GM23338 (cell line): ENCODE data around the gene BTN3A1. TPM values are rescaled to one million over a fixed set of nuclear protein-coding genes. Genes with fewer than 3 reads are reported as not detected.

Experiments
- ATAC-seq: fragments of 200-7000 bp; cut with Tn5 transposase; 3 replicates; pipeline ENCODE4 v1.9.1; 2020
- DNase-seq: peaks from one replicate; pipeline ENCODE4 v3.0.0-alpha.2; 2015; ENCODE audit warnings: low spot score
- H2AFZ ChIP-seq: fragments of 200-600 bp; sonication (generic); 2 replicates; pipeline ENCODE4 v1.8.0; 2016; ENCODE audit warnings: antibody characterized with exemption, mild to moderate bottlenecking, moderate library complexity
- H3F3A ChIP-seq: fragments of 200-600 bp; sonication (generic); replicated peaks from 2 replicates; pipeline ENCODE4 v1.8.0; 2017; ENCODE audit warnings: antibody characterized with exemption, mixed run types, low read depth
- H3K27ac ChIP-seq: fragments of 200-600 bp; sonication (generic); 2 replicates; pipeline ENCODE4 v1.6.1; 2016; ENCODE audit warnings: low read depth
- H3K27me3 ChIP-seq: fragments of 200-600 bp; sonication (generic); 2 replicates; pipeline ENCODE4 v1.8.0; 2016; ENCODE audit warnings: mild to moderate bottlenecking, mixed run types, moderate library complexity; ENCODE audit not compliant: insufficient read depth
- H3K36me3 ChIP-seq: fragments of 200-600 bp; sonication (generic); 2 replicates; pipeline ENCODE4 v1.8.0; 2016; ENCODE audit warnings: mild to moderate bottlenecking; ENCODE audit not compliant: insufficient read depth
- H3K4me1 ChIP-seq: fragments of 200-600 bp; sonication (generic); 2 replicates; pipeline ENCODE4 v1.8.0; 2016; ENCODE audit warnings: mild to moderate bottlenecking, moderate library complexity; ENCODE audit not compliant: insufficient read depth
- H3K4me2 ChIP-seq: fragments of 200-600 bp; sonication (generic); 2 replicates; pipeline ENCODE4 v1.7.1; 2017; ENCODE audit warnings: mixed run types
- H3K4me3 ChIP-seq: fragments of 200-600 bp; sonication (generic); 2 replicates; pipeline ENCODE4 v1.6.1; 2016; ENCODE audit warnings: mixed run types
- H3K79me2 ChIP-seq: fragments of 200-600 bp; sonication (generic); replicated peaks from 2 replicates; pipeline ENCODE4 v1.8.0; 2017; ENCODE audit warnings: mild to moderate bottlenecking; ENCODE audit not compliant: insufficient read depth
- H3K9me2 ChIP-seq: fragments of 200-600 bp; sonication (generic); 2 replicates; pipeline ENCODE4 v1.8.0; 2017; ENCODE audit not compliant: insufficient read depth
- H4K20me1 ChIP-seq: fragments of 200-600 bp; sonication (generic); replicated peaks from 2 replicates; pipeline ENCODE4 v1.8.0; 2017; ENCODE audit warnings: mild to moderate bottlenecking; ENCODE audit not compliant: insufficient read depth
- H3K27ac Mint-ChIP-seq: 2 replicates; pipeline ENCODE4 v1.8.0; 2020; ENCODE audit warnings: inconsistent platforms, mild to moderate bottlenecking, moderate library complexity, mixed read lengths
- H3K27me3 Mint-ChIP-seq: 3 replicates; pipeline ENCODE4 v1.8.0; 2022; ENCODE audit warnings: low read depth, mild to moderate bottlenecking, moderate library complexity, mixed read lengths, inconsistent platforms; ENCODE audit not compliant: insufficient read depth, poor library complexity
- H3K36me3 Mint-ChIP-seq: 3 replicates; pipeline ENCODE4 v1.8.0; 2021; ENCODE audit warnings: low read depth, mild to moderate bottlenecking, inconsistent platforms, moderate library complexity, mixed read lengths
- H3K4me1 Mint-ChIP-seq: 3 replicates; pipeline ENCODE4 v1.8.0; 2020; ENCODE audit warnings: mild to moderate bottlenecking, inconsistent platforms, mixed read lengths
- H3K4me3 Mint-ChIP-seq: 3 replicates; pipeline ENCODE4 v1.8.0; 2021; ENCODE audit warnings: moderate library complexity, mild to moderate bottlenecking, inconsistent platforms, mixed read lengths
- H3K9me3 Mint-ChIP-seq: 3 replicates; pipeline ENCODE4 v1.8.0; 2020; ENCODE audit warnings: moderate library complexity, mild to moderate bottlenecking, inconsistent platforms, mixed read lengths
- CREB1 ChIP-seq: fragments of 250-450 bp; sonication (Bioruptor Pico); IDR thresholded peaks from 2 replicates; pipeline ENCODE4 v1.5.0; 2020; ENCODE audit warnings: low read depth, mild to moderate bottlenecking, moderate library complexity
- CTCF ChIP-seq, 2 experiments: fragments of 200-600 bp in 1 of 2; sonication (generic) in 1 of 2; conservative IDR thresholded peaks; 2 replicates each; pipeline versions ENCODE4 v1.5.1 to v1.6.1; 2016 to 2017; ENCODE audit warnings: antibody characterized with exemption in 2 of 2, low read depth in 2 of 2, mild to moderate bottlenecking in 2 of 2, moderate library complexity in 1 of 2
- ETS1 ChIP-seq: IDR thresholded peaks from 2 replicates; pipeline ENCODE4 v1.6.1; 2016; ENCODE audit warnings: antibody characterized with exemption
- EZH2 ChIP-seq: fragments of 200-600 bp; sonication (generic); IDR thresholded peaks from one replicate; pipeline ENCODE4 v1.8.0; 2017; ENCODE audit warnings: antibody characterized with exemption, mild to moderate bottlenecking, low read depth; ENCODE audit not compliant: unreplicated experiment
- EZH2phosphoT487 ChIP-seq: fragments of 200-600 bp; sonication (generic); IDR thresholded peaks from one replicate; pipeline ENCODE4 v1.8.1; 2018; ENCODE audit warnings: antibody characterized with exemption; ENCODE audit not compliant: unreplicated experiment
- JUNB ChIP-seq: IDR thresholded peaks from one replicate; pipeline ENCODE4 v1.6.1; 2016; ENCODE audit warnings: antibody characterized with exemption; ENCODE audit not compliant: unreplicated experiment
- NANOG ChIP-seq: IDR thresholded peaks from 2 replicates; pipeline ENCODE4 v1.6.1; 2016; ENCODE audit warnings: antibody characterized with exemption, borderline replicate concordance
- POLR2AphosphoS5 ChIP-seq: IDR thresholded peaks from 2 replicates; pipeline ENCODE4 v1.6.1; 2016; ENCODE audit warnings: antibody characterized with exemption, low read depth
- REST ChIP-seq: IDR thresholded peaks from one replicate; pipeline ENCODE4 v1.6.1; 2018; ENCODE audit warnings: antibody characterized with exemption; ENCODE audit not compliant: unreplicated experiment
- STAT1 ChIP-seq: IDR thresholded peaks from one replicate; pipeline ENCODE4 v1.6.1; 2016; ENCODE audit warnings: antibody characterized with exemption; ENCODE audit not compliant: unreplicated experiment
- ZNF114 ChIP-seq: fragments of 250-450 bp; sonication (Bioruptor Pico); IDR thresholded peaks from 2 replicates; pipeline ENCODE4 v1.5.0; 2020; ENCODE audit warnings: mild to moderate bottlenecking, moderate library complexity
- ZNF331 ChIP-seq: fragments of 250-450 bp; sonication (Bioruptor Pico); IDR thresholded peaks from 2 replicates; pipeline ENCODE4 v1.5.0; 2020; ENCODE audit warnings: low read depth, mild to moderate bottlenecking, moderate library complexity
- polyA plus RNA-seq: library from polyadenylated mRNA; unstranded; fragments of >200 nt; fragmentation: Nextera tagmentation; extraction: Ambion mirVana; gene quantifications from 2 replicates; pipeline ENCODE4 v1.2.1, GENCODE V29; 2016
- total RNA-seq: library from RNA; depleted of rRNA; stranded (reverse); fragments of >200 nt; shearing (Covaris generic); gene quantifications from 2 replicates; pipeline ENCODE4 v1.2.3, GENCODE V29; 2014
- TF ChIP-seq, protein P1 (sequence below): fragments of 250-450 bp; sonication (Bioruptor Pico); IDR thresholded peaks from 2 replicates; pipeline ENCODE4 v1.5.0; 2020; ENCODE audit warnings: mild to moderate bottlenecking, moderate library complexity

Gene BTN3A1
- total and polyA plus RNA-seq, 2 experiments from 2014 or later: 2.4 to 4.0 TPM

DNA sequence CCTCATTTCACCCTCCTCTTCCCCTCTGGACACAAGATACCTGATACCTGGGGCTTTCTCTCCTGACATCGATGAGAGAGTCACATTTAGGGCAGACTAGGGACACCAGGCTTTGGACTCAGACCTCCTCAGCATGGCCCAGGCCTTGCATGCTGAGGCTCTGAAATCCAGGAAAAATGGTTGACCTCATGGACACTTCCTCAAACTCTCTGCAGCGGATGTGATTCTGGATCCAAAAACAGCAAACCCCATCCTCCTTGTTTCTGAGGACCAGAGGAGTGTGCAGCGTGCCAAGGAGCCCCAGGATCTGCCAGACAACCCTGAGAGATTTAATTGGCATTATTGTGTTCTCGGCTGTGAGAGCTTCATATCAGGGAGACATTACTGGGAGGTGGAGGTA, 10.9 kb downstream of the BTN3A1 start:
- Mint-ChIP-seq H3K27me3 (no peaks in the 10 kb centered on the region), H3K9me3 (peaks cover 12% of the 10 kb centered on the region), H3K27ac (no peak overlapping the region), H3K4me1 (peaks cover 10% of the 10 kb centered on the region), H3K4me3 (no peak overlapping the region), H3K36me3 (peaks cover 7% of the 10 kb centered on the region; the same call in 2 of the 3 replicates)
- TF ChIP-seq CTCF (conservative IDR thresholded peaks at IDR 0.05; ENCODE audit: low read depth in 2 of 2) (no peak), STAT1 (no peak), ETS1 (no peak), ZNF331 (CRISPR knock-in tag) (no peak), EZH2 (no peak), NANOG (no peak), REST (no peak), JUNB (no peak), CREB1 (CRISPR knock-in tag) (no peak), POLR2AphosphoS5 (no peak), ZNF114 (CRISPR knock-in tag) (no peak), EZH2phosphoT487 (no peak)
- TF ChIP-seq, protein P1, sequence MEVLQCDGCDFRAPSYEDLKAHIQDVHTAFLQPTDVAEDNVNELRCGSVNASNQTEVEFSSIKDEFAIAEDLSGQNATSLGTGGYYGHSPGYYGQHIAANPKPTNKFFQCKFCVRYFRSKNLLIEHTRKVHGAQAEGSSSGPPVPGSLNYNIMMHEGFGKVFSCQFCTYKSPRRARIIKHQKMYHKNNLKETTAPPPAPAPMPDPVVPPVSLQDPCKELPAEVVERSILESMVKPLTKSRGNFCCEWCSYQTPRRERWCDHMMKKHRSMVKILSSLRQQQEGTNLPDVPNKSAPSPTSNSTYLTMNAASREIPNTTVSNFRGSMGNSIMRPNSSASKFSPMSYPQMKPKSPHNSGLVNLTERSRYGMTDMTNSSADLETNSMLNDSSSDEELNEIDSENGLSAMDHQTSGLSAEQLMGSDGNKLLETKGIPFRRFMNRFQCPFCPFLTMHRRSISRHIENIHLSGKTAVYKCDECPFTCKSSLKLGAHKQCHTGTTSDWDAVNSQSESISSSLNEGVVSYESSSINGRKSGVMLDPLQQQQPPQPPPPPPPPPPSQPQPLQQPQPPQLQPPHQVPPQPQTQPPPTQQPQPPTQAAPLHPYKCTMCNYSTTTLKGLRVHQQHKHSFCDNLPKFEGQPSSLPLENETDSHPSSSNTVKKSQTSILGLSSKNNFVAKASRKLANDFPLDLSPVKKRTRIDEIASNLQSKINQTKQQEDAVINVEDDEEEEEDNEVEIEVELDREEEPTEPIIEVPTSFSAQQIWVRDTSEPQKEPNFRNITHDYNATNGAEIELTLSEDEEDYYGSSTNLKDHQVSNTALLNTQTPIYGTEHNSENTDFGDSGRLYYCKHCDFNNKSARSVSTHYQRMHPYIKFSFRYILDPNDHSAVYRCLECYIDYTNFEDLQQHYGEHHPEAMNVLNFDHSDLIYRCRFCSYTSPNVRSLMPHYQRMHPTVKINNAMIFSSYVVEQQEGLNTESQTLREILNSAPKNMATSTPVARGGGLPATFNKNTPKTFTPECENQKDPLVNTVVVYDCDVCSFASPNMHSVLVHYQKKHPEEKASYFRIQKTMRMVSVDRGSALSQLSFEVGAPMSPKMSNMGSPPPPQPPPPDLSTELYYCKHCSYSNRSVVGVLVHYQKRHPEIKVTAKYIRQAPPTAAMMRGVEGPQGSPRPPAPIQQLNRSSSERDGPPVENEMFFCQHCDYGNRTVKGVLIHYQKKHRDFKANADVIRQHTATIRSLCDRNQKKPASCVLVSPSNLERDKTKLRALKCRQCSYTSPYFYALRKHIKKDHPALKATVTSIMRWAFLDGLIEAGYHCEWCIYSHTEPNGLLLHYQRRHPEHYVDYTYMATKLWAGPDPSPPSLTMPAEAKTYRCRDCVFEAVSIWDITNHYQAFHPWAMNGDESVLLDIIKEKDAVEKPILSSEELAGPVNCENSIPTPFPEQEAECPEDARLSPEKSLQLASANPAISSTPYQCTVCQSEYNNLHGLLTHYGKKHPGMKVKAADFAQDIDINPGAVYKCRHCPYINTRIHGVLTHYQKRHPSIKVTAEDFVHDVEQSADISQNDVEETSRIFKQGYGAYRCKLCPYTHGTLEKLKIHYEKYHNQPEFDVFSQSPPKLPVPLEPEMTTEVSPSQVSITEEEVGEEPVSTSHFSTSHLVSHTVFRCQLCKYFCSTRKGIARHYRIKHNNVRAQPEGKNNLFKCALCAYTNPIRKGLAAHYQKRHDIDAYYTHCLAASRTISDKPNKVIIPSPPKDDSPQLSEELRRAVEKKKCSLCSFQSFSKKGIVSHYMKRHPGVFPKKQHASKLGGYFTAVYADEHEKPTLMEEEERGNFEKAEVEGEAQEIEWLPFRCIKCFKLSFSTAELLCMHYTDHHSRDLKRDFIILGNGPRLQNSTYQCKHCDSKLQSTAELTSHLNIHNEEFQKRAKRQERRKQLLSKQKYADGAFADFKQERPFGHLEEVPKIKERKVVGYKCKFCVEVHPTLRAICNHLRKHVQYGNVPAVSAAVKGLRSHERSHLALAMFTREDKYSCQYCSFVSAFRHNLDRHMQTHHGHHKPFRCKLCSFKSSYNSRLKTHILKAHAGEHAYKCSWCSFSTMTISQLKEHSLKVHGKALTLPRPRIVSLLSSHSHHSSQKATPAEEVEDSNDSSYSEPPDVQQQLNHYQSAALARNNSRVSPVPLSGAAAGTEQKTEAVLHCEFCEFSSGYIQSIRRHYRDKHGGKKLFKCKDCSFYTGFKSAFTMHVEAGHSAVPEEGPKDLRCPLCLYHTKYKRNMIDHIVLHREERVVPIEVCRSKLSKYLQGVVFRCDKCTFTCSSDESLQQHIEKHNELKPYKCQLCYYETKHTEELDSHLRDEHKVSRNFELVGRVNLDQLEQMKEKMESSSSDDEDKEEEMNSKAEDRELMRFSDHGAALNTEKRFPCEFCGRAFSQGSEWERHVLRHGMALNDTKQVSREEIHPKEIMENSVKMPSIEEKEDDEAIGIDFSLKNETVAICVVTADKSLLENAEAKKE (CRISPR knock-in tag): no peak
- Histone ChIP-seq H3K4me1 (no peaks in the 10 kb centered on the region; the same call in 1 of the 2 replicates), H3K27me3 (no peaks in the 10 kb centered on the region), H3K9me2 (0 out of 2 replicates have a peak, but pooled peaks cover 3% of the 10 kb centered on the region), H3F3A (no peaks in the 10 kb centered on the region), H3K4me2 (no peak overlapping the region), H2AFZ (no peak overlapping the region), H3K4me3 (no peak overlapping the region), H3K36me3 (no peaks in the 10 kb centered on the region), H3K27ac (no peak overlapping the region), H4K20me1 (no peaks in the 10 kb centered on the region), H3K79me2 (no peaks in the 10 kb centered on the region)
- DNase-seq (no peak), ATAC-seq (no peak)
